Measurements from ENCODE around the gene TTLL13.

GRCh38 chr15:90231028-90232017, 18.0 kb upstream of the TTLL13 start:
- no peak for TF ChIP-seq POLR2AphosphoS5 (IDR thresholded peaks at IDR 0.05; ENCODE audit: low read depth, low read length)
- no peak for TF ChIP-seq FOSL1 (IDR thresholded peaks at IDR 0.05; ENCODE audit: insufficient read depth, low read depth, low read length)
- no peak for TF ChIP-seq TAF1 (IDR thresholded peaks at IDR 0.05; ENCODE audit: low read depth, low read length)
- TF ChIP-seq, protein P1, sequence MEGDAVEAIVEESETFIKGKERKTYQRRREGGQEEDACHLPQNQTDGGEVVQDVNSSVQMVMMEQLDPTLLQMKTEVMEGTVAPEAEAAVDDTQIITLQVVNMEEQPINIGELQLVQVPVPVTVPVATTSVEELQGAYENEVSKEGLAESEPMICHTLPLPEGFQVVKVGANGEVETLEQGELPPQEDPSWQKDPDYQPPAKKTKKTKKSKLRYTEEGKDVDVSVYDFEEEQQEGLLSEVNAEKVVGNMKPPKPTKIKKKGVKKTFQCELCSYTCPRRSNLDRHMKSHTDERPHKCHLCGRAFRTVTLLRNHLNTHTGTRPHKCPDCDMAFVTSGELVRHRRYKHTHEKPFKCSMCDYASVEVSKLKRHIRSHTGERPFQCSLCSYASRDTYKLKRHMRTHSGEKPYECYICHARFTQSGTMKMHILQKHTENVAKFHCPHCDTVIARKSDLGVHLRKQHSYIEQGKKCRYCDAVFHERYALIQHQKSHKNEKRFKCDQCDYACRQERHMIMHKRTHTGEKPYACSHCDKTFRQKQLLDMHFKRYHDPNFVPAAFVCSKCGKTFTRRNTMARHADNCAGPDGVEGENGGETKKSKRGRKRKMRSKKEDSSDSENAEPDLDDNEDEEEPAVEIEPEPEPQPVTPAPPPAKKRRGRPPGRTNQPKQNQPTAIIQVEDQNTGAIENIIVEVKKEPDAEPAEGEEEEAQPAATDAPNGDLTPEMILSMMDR (IDR thresholded peaks at IDR 0.05; ENCODE audit: control extremely low read depth in 1 of 3, insufficient read depth in 1 of 3, low read depth in 1 of 3, low read length in 3 of 3) = no peak
- no peak for TF ChIP-seq CREB1 (IDR thresholded peaks at IDR 0.05)
